COR-L47 (cell line): ENCODE data around the gene CGB5.

Experiments
- DNase-seq: peaks from one replicate; lab custom pipeline; 2025; lab: John Stamatoyannopoulos, UW

Gene CGB5

GRCh38 chr19:49057636-49058234 is 14.1 kb downstream of the CGB5 start, which contains the start of gene CGB7:
Gene CGB7, minus strand, starts transcription at chr19:49057749. Its CDS starts 2,374 bp downstream, at chr19:49055375.
- no peak for DNase-seq

DNA sequence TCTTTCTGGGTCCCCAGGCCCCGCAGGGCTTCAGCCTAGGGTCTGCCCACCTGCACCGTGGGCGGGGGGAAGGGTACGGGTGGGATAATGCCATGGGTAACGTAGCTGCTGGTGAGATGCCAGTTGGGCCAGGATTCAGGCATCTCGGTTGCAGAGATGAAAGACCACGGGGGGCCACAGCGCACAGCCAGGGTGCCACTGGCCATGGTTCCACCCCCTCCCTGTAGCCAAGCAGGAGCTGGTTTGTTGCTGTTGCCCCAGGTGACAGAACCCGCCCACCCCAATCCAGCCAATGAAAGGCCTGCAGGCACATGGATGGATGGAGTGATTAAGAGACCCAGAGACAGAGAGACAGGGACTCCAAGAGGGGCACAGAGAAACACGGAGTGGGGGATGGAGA is 14.9 kb downstream of the CGB5 start:
- peak; percentile 6 for DNase-seq

GRCh38 chr19:49059053-49059452 is 15.4 kb downstream of the CGB5 start:
- DNase-seq = no peak

GRCh38 chr19:49061000-49061399 is 17.4 kb downstream of the CGB5 start:
- no peak for DNase-seq

DNA sequence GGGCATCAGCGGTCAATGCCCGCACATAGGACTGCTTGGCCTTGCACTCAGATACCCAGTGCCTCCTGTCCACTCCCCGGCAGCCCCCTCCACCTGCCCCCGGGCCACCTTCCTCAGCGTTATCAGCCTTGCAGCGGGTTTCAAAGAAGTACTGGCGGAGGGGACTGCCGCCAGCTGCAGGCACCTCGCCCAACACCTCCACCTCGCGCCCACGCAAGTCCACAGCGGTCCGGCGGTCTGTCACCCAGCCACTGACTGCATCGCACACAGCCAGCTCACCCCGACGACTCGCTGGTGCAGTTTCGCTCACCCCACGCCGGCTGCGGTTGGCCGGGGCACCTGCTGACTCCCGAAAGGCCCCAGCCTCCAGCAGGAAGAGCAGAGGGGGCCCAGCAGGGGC is 17.8 kb downstream of the CGB5 start:
- DNase-seq = no peak

DNA sequence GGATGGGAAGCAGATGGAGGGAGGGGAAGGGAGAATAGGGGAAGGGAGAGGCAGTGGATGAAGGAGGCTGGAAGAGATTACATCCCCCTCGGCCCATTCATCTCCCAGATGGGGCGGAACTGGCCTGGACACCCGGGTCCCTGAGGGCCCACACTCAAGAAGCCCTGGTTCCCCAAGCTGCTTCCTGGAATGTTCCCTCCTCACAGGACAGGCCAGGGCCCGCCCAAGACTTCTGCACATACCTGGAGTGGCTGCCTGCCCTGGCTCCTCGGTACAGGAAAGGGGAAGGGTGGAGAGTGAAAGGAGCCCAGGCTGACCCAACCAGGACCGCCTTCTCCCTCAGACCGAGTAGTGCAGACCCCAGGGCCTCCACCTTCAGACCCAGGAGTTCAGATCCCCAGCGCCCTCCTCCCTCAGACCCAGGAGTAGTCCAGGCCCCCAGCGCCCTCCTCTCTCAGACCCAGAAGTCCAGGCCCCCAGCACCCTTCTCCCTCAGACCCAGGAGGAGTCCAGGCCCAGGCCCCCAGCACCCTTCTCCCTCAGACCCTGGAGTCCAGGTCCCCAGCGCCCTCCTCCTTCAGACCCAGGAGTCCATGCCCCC is 20.5 kb downstream of the CGB5 start:
- DNase-seq = no peak

DNA sequence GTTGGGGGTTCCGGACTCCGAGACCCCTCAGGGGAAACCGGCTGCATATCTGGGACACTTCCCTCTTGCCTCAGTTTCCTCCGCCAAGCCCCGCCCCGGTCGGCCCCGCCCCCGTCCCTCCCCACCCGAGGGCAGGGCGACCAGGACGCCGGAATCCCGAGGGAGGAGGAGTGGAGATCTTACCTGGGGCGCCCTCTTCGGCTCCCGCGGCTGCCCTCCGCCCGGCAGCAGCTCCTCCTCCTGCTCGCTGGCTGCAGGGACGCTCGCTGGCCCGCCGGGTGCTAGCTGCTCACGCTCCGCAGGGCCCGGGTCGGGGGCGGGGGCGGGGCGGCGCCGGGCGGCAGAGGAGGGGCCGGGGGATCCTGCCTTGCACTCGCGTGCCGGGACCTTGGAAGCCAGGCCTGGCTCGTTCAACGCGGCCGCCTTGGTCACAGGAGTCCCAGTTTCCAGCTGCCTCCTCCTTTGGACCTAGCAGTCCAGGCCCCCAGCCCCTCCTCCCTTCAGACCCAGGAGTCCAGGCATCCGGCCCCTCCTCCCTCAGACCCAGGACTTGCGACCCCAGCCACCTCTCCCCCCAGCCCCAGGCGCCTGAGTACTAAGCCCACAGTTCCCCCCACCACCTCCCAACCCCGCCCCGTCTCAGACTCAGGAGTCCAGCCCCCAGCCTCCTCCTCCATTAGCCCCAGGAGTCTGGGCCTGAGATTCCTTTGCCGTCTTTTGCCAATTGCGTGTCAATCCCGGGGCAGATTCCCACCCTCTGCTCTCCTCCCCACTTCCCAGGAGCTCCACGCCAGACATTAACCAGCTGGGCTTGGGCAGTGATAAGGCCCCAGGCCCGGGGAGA is 21.3 kb downstream of the CGB5 start, which contains the start of gene NTF4:
TSS of gene NTF4 (minus strand) at position 51 of the 844 bp plus-strand sequence. CDS start 2,821 bp downstream, outside the sequence.
- no peak for DNase-seq

DNA sequence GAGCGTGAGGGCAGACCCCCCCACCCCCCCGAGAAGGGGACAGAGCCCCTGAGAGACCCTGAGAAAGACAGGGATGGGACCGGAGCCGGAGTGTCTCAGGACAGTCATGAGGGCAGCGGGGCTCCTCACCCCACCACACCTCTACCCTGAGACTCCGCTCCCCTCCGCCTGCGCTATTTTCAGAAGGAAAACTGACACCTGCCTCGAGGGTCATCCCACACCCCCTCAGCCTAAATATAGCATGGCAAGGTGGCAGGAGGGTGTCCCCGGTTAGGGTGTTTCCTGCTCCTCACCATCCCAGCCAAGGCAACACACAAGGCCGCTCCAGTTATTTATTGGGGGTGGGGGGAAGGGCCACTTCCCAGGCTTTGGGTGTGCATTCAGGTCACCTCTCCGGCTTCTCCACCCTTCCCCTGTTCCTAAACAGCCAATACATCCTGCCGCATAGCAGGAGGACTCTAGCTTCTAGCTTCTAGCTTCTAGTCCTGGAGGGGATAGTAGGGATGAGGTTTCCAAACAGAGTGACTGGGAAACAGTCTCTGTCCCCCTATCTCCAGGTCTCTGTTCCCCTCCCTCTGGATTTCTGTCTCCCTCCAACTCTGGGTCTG is 22.4 kb downstream of the CGB5 start:
- DNase-seq = no peak

DNA sequence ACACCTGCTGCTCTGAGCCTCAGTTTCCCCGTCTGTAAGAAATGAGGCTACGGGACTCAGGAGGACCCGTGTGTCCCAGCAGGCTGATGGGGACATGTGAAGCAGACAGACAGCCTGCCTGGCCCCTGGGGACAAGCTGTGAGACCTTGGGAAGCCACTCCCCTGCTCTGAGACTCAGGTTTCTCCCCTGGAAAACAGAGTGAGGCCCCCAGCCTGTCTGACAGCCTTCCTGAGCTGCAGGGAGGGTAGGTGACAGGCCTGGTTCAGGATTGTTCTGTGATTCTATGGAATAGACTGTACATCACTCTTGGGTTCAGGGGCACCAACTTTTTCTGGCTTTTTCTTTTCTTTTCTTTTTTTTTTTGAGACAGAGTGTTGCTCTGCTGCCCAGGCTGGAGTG is 23.9 kb downstream of the CGB5 start:
- DNase-seq = no peak

- no peak for DNase-seq
Observed at GRCh38 chr19:49069026-49069425, 25.4 kb downstream of the CGB5 start.

GRCh38 chr19:49070416-49070815 is 26.8 kb downstream of the CGB5 start:
- no peak for DNase-seq

DNA sequence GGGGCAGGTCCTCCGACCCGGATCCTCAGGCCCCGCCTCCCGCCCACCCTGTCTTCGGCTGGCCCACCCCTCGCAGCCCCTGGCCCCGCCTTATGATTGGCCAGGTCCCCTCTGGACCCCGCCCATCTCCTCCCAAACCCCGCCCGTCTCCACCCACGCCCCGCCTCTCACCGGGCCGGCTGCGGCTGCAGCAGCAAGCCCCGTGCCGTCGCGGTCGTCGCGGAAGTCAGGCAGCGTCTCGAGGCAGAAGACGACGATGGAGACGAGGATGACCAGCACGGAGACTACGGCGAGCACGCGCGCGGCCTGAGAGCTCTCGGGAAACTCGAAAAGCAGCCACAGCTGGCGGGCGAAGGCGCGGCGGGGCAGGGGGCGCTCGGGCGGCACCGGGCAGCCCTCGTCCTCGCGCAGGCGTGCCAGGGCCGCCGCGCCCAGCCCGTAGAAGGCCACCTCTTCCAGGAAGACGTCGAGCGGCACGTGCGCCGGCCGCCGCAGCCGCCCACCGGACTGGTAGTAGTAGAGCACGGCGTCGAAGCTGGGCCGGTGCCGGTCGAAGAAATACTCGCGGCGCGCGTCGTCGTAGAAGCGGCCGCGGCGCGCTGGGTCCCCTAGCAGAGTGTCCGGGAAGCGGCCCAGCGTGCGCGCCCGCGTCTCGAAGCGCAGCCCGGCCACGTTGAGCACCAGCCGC is 28.4 kb downstream of the CGB5 start:
- no peak for DNase-seq

GRCh38 chr19:49073514-49074378 is 30.1 kb downstream of the CGB5 start:
- no peak for DNase-seq

DNA sequence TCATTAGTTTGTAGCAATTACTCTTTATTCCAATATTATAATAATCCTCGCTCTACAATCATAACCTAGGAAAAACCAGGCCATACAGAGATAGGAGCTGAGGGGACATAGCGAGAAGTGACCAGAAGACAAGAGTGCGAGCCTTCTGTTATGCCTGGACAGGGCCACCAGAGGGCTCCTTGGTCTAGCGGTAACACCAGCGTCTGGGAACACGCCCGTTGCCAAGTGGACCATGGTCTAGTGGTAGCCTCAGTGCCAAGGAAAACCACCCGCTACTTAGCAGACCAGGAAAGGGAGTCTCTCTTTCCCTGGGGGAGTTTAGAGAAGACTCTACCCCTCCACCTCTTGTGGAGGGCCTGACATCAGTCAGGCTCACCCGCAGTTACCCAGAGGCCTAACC is 31.2 kb downstream of the CGB5 start:
- DNase-seq = peak; percentile 38

DNA sequence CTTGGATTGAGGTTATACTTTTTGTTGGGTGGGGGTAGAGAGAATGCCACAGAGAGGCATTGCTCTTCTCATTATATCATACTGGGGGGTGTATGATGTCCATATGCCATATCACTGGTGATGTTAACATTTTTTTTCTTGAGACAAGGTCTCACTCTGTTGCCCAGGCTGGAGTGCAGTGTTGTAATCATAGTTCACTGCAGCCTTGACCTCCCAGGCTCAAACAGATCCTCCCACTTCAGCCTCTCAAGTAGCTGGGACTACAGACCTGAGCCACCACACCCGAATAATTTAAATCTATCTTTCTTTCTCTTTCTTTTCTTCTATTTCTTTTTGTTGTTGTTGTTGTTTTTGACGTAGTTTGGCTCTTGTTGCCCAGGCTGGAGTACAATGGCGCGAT is 36.7 kb downstream of the CGB5 start:
- DNase-seq = no peak

GRCh38 chr19:49081273-49081672 is 37.6 kb downstream of the CGB5 start:
- no peak for DNase-seq

GRCh38 chr19:49084206-49085019 is 40.8 kb downstream of the CGB5 start:
- no peak for DNase-seq

GRCh38 chr19:49085020-49085867 is 41.6 kb downstream of the CGB5 start, which contains the start of gene SNRNP70:
Gene SNRNP70, plus strand, starts transcription at chr19:49085451. Its CDS starts 964 bp downstream, at chr19:49086415.
- peak; percentile 100 for DNase-seq

DNA sequence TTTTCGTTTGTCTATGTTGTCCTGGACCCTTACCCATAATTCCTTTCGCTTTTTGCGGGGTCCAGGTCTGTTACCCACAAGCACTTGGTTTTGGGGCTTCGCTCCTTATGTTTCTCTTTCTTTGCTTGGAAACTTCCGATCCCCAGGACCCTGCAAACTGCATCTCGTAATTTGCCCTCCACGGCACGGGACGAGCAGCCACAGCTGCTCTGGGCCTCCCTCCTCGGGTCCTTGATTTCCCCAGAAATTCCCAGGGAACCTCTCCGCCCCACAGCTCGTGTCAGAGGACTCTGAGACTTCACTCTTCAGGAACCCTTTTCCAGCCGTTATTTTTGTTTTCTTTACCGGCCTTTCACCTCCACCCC is 42.2 kb downstream of the CGB5 start:
- no peak for DNase-seq
